HG02610 (cell line): Measurements from ENCODE around the gene ANKS1B.
"Not testable (repeated sequence)": the region's sequence is repeated elsewhere in the genome, so short reads cannot be mapped to it uniquely, and the experiment has no call there.

Experiments used
- ATAC-seq: cut with Tn5 transposase; IDR thresholded peaks from one replicate; pipeline ENCODE4 v1.9.1; 2021; ENCODE audit warnings: mild to moderate bottlenecking, moderate library complexity; ENCODE audit not compliant: unreplicated experiment

Gene ANKS1B

GRCh38 chr12:99035803-99036202 lies 948.9 kb downstream of the ANKS1B start:
- ATAC-seq: no peak

GRCh38 chr12:99034201-99034600 lies 950.5 kb downstream of the ANKS1B start:
- not testable (repeated sequence) for ATAC-seq

GRCh38 chr12:99029511-99030271 lies 955.0 kb downstream of the ANKS1B start:
- no peak for ATAC-seq

GRCh38 chr12:99027461-99027860 lies 957.3 kb downstream of the ANKS1B start:
- no peak for ATAC-seq

GRCh38 chr12:99027055-99027393 lies 957.7 kb downstream of the ANKS1B start:
- ATAC-seq: no peak

- no peak for ATAC-seq
Measured at GRCh38 chr12:99026332-99027054, 958.2 kb downstream of the ANKS1B start.

- no peak for ATAC-seq
Measured at GRCh38 chr12:99024870-99025269, 959.9 kb downstream of the ANKS1B start.

GRCh38 chr12:99024191-99024590 lies 960.5 kb downstream of the ANKS1B start:
- no peak for ATAC-seq

GRCh38 chr12:99020871-99021270 lies 963.9 kb downstream of the ANKS1B start:
- ATAC-seq: no peak

- ATAC-seq: no peak
Measured at GRCh38 chr12:99019798-99020197, 964.9 kb downstream of the ANKS1B start.

GRCh38 chr12:99017971-99018370 lies 966.8 kb downstream of the ANKS1B start:
- no peak for ATAC-seq

- ATAC-seq: no peak
Measured at GRCh38 chr12:99009654-99010296, 975.0 kb downstream of the ANKS1B start.

GRCh38 chr12:99005601-99006000 lies 979.1 kb downstream of the ANKS1B start:
- no peak for ATAC-seq

GRCh38 chr12:99004799-99005466 lies 979.8 kb downstream of the ANKS1B start:
- ATAC-seq: no peak

GRCh38 chr12:99002731-99003130 lies 982.0 kb downstream of the ANKS1B start:
- no peak for ATAC-seq

GRCh38 chr12:99002156-99002555 lies 982.6 kb downstream of the ANKS1B start:
- ATAC-seq: no peak

- ATAC-seq: no peak
Measured at GRCh38 chr12:98999559-98999958, 985.2 kb downstream of the ANKS1B start.

- peak; percentile 80 for ATAC-seq
Measured at GRCh38 chr12:98998697-98999299, 985.9 kb downstream of the ANKS1B start.

GRCh38 chr12:98997899-98998298 lies 986.8 kb downstream of the ANKS1B start:
- ATAC-seq: no peak

GRCh38 chr12:98990648-98991047 lies 994.1 kb downstream of the ANKS1B start:
- no peak for ATAC-seq

- ATAC-seq: no peak
Measured at GRCh38 chr12:98985156-98985555, 999.6 kb downstream of the ANKS1B start.
